Measurements from ENCODE around the gene PHOSPHO1. TPM values are rescaled to one million over a fixed set of nuclear protein-coding genes. Genes with fewer than 3 reads are reported as not detected.
A peak's percentile ranks its signal among the peaks of the same experiment; 100 is the strongest.

The PHOSPHO1 gene
- total RNA-seq, 1 donor from 2014 or later: 0.34 TPM

- DNase-seq (ENCODE audit: low spot score): no peak
These were observed 12.2 kb upstream of the PHOSPHO1 start for GRCh38 chr17:49242813-49243212.

- no peak for DNase-seq (ENCODE audit: low spot score)
These were observed 11.3 kb upstream of the PHOSPHO1 start for GRCh38 chr17:49241692-49242397.

GRCh38 chr17:49241040-49241439, 10.5 kb upstream of the PHOSPHO1 start:
- DNase-seq (ENCODE audit: low spot score): no peak

- DNase-seq (ENCODE audit: low spot score): no peak
These were observed 10.0 kb upstream of the PHOSPHO1 start for GRCh38 chr17:49240619-49241018.

- no peak for DNase-seq (ENCODE audit: low spot score)
These were observed 9.4 kb upstream of the PHOSPHO1 start for GRCh38 chr17:49239963-49240362.

GRCh38 chr17:49235896-49236295, 5.3 kb upstream of the PHOSPHO1 start:
- no peak for DNase-seq (ENCODE audit: low spot score)

- DNase-seq (ENCODE audit: low spot score): no peak
These were observed 4.0 kb upstream of the PHOSPHO1 start for GRCh38 chr17:49234509-49235080.

- DNase-seq (ENCODE audit: low spot score): no peak
These were observed 942 bp upstream of the PHOSPHO1 start for GRCh38 chr17:49231563-49231894.

- DNase-seq (ENCODE audit: low spot score): no peak
These were observed 584 bp downstream of the PHOSPHO1 start for GRCh38 chr17:49229805-49230600.

GRCh38 chr17:49229076-49229804, 1.3 kb downstream of the PHOSPHO1 start:
- DNase-seq (ENCODE audit: low spot score): no peak

- peak; percentile 73 for DNase-seq (ENCODE audit: low spot score)
These were observed 2.9 kb downstream of the PHOSPHO1 start for GRCh38 chr17:49227436-49228261.

GRCh38 chr17:49226771-49227435, 3.7 kb downstream of the PHOSPHO1 start:
- DNase-seq (ENCODE audit: low spot score): no peak

- DNase-seq (ENCODE audit: low spot score): no peak
These were observed 4.9 kb downstream of the PHOSPHO1 start for GRCh38 chr17:49225554-49226236.

GRCh38 chr17:49224997-49225337, 5.6 kb downstream of the PHOSPHO1 start:
- no peak for DNase-seq (ENCODE audit: low spot score)

GRCh38 chr17:49224198-49224996, 6.2 kb downstream of the PHOSPHO1 start:
- no peak for DNase-seq (ENCODE audit: low spot score)

- DNase-seq (ENCODE audit: low spot score): peak; percentile 68
These were observed 6.9 kb downstream of the PHOSPHO1 start for GRCh38 chr17:49223517-49224197.

GRCh38 chr17:49223168-49223516, 7.4 kb downstream of the PHOSPHO1 start:
- no peak for DNase-seq (ENCODE audit: low spot score)

GRCh38 chr17:49219987-49220386, 10.6 kb downstream of the PHOSPHO1 start:
- no peak for DNase-seq (ENCODE audit: low spot score)

Measured in ureter (tissue), 1 donor.